Caco-2 (cell line): ENCODE results near the gene VPS9D1. TPM values are rescaled to one million over a fixed set of nuclear protein-coding genes. Genes with fewer than 3 reads are reported as not detected.

Source experiments
- BruUV-seq: library from RNA; stranded (reverse); fragments of 400-500 nt; replicated peaks from 2 replicates; lab custom pipeline; 2021; lab: Mats Ljungman, UMichigan
- CTCF ChIA-PET: fragments of 300-600 bp; sonication (Branson Sonifier 250); formaldehyde crosslinking; loops from one replicate; lab custom pipeline; 2022; ENCODE audit warnings: antibody characterized with exemption; lab: Charles Lee
- POLR2A ChIA-PET: fragments of 300-600 bp; sonication (Branson Sonifier 250); formaldehyde crosslinking; loops from one replicate; lab custom pipeline; 2022; ENCODE audit warnings: antibody characterized with exemption; lab: Charles Lee
- DNase-seq, 2 experiments: peaks; one replicate each; pipeline versions ENCODE4 v3.0.0 to v3.0.0-alpha.2; 2020 to 2022
- H3K27me3 ChIP-seq: replicated peaks from 2 replicates; pipeline ENCODE4 v1.6.0; 2011; ENCODE audit warnings: low read length; ENCODE audit not compliant: control insufficient read depth, insufficient read depth
- H3K36me3 ChIP-seq: 2 replicates; pipeline ENCODE4 v1.5.1; 2011; ENCODE audit warnings: low read length; ENCODE audit not compliant: control insufficient read depth, insufficient read depth
- H3K4me1 ChIP-seq: fragments of 250-450 bp; sonication (Bioruptor Pico); 2 replicates; pipeline ENCODE4 v1.5.1; 2020; ENCODE audit warnings: mild to moderate bottlenecking
- H3K4me3 ChIP-seq: 2 replicates; pipeline ENCODE4 v1.5.1; 2011; ENCODE audit warnings: low read depth, mild to moderate bottlenecking, control low read depth, low read length
- H3K9me3 ChIP-seq: fragments of 250-450 bp; sonication (Bioruptor Pico); 2 replicates; pipeline ENCODE4 v1.5.1; 2020; ENCODE audit warnings: mild to moderate bottlenecking, moderate library complexity
- H3K27ac Mint-ChIP-seq: one replicate; pipeline ENCODE4 v1.8.0; 2022; ENCODE audit warnings: mixed read lengths; ENCODE audit not compliant: unreplicated experiment
- H3K27me3 Mint-ChIP-seq: one replicate; pipeline ENCODE4 v1.8.0; 2022; ENCODE audit warnings: mixed read lengths; ENCODE audit not compliant: insufficient read depth, unreplicated experiment
- H3K36me3 Mint-ChIP-seq: one replicate; pipeline ENCODE4 v1.8.0; 2022; ENCODE audit warnings: mild to moderate bottlenecking, mixed read lengths; ENCODE audit not compliant: insufficient read depth, unreplicated experiment
- H3K4me1 Mint-ChIP-seq: one replicate; pipeline ENCODE4 v1.8.0; 2022; ENCODE audit warnings: low read depth, mixed read lengths; ENCODE audit not compliant: unreplicated experiment
- H3K4me3 Mint-ChIP-seq: one replicate; pipeline ENCODE4 v1.8.0; 2022; ENCODE audit warnings: mild to moderate bottlenecking, moderate library complexity, mixed read lengths; ENCODE audit not compliant: unreplicated experiment
- H3K9me3 Mint-ChIP-seq: one replicate; pipeline ENCODE4 v1.8.0; 2022; ENCODE audit warnings: mixed read lengths; ENCODE audit not compliant: unreplicated experiment
- CTCF ChIP-seq, 2 experiments: fragments of 200-600 bp in 1 of 2; IDR thresholded peaks; 1 replicate in 1 of 2; 2 replicates in 1 of 2; pipeline versions ENCODE4 v1.5.1 to v1.8.0; 2011 to 2022; ENCODE audit warnings: antibody characterized with exemption in 1 of 2, control low read depth in 1 of 2, inconsistent platforms in 1 of 2, low read depth in 1 of 2, low read length in 1 of 2, mild to moderate bottlenecking in 1 of 2, moderate library complexity in 1 of 2; ENCODE audit not compliant: insufficient read depth in 1 of 2, severe bottlenecking in 1 of 2, unreplicated experiment in 1 of 2
- intact Hi-C: fragments of 100-400 bp; cut with micrococcal nuclease; formaldehyde crosslinking; loops from one replicate; pipeline ENCODE4 v1.10.0; 2022; ENCODE audit not compliant: unreplicated experiment
- total RNA-seq: library from RNA; stranded (reverse); gene quantifications from 2 replicates; pipeline ENCODE4 v1.2.3, GENCODE V29; 2022

The VPS9D1 gene
- total RNA-seq, 1 experiment from 2014 or later: 6.3 TPM

GRCh38 chr16:89732142-89732917 lies 11.6 kb upstream of the VPS9D1 start:
- DNase-seq: no peak
- TF ChIP-seq CTCF (IDR thresholded peaks at IDR 0.05; ENCODE audit: insufficient read depth in 1 of 2, low read depth in 1 of 2, low read length in 1 of 2, severe bottlenecking in 1 of 2, unreplicated experiment in 1 of 2): no peak
- ChIA-PET POLR2A (no interaction called here), CTCF (interaction anchor here (0.5 kb wide), 1 partner anchor 1296 kb away, joined by 4 read pairs; no protein-coding TSS in a partner anchor)
- Mint-ChIP-seq H3K27me3 (no peaks in the 10 kb centered on the region), H3K9me3 (no peaks in the 10 kb centered on the region), H3K36me3 (peaks cover 98% of the 10 kb centered on the region), H3K4me3 (peak overlapping the region; percentile 30), H3K27ac (peak overlapping the region; percentile 69), H3K4me1 (no peaks in the 10 kb centered on the region)
- Histone ChIP-seq H3K4me1 (no peaks in the 10 kb centered on the region), H3K36me3 (peaks cover 5% of the 10 kb centered on the region), H3K4me3 (no peak overlapping the region), H3K27me3 (no peaks in the 10 kb centered on the region), H3K9me3 (no peaks in the 10 kb centered on the region)
- intact Hi-C loops: no loop called here
- BruUV-seq: no TSS peak

DNA sequence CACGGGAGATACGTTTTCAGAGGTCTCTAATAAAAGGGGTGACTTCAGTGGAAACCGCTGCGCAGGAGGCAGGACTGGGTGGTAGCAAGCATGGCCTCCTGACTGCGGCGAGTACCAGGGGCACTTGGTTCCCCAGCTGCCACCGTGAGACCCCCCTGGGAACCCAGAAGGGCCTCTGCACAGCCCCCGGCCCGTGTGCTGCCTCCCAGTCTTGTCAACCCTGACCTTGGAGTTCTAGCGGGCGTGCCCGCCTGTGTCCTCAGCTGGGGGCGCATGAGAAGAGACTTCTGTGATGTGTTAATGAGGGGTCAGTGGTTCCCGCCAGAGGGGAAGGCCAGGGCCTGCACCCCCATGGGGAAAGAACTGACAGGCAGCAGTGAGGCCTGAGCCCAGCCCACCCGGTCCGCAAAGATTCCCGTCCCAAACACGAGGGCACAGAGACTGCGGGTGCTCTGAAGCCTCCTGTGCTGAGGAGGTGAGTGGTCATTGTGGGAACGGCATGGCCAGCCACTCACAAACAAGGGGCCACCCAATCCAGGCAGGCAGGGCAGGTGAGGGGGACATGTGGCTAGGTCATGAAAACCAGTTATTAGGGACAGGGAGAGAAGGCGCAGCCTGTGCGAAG lies 10.0 kb upstream of the VPS9D1 start:
- H3K4me3 ChIP-seq: no peak overlapping the region
- Mint-ChIP-seq H3K27me3 (no peaks in the 10 kb centered on the region), H3K36me3 (peaks cover 89% of the 10 kb centered on the region), H3K4me1 (no peaks in the 10 kb centered on the region), H3K9me3 (no peaks in the 10 kb centered on the region), H3K4me3 (no peak overlapping the region), H3K27ac (peak overlapping the region; percentile 39)
- intact Hi-C loops: no loop called here
- peaks cover 3% of the 10 kb centered on the region for H3K36me3 ChIP-seq
- no peaks in the 10 kb centered on the region for H3K27me3 ChIP-seq
- POLR2A ChIA-PET: no interaction called here
- CTCF ChIA-PET: no interaction called here
- no TSS peak for BruUV-seq
- DNase-seq: no peak
- H3K4me1 ChIP-seq: no peaks in the 10 kb centered on the region
- no peaks in the 10 kb centered on the region for H3K9me3 ChIP-seq
- no peak for TF ChIP-seq CTCF (IDR thresholded peaks at IDR 0.05; ENCODE audit: insufficient read depth in 1 of 2, low read depth in 1 of 2, low read length in 1 of 2, severe bottlenecking in 1 of 2, unreplicated experiment in 1 of 2)

DNA sequence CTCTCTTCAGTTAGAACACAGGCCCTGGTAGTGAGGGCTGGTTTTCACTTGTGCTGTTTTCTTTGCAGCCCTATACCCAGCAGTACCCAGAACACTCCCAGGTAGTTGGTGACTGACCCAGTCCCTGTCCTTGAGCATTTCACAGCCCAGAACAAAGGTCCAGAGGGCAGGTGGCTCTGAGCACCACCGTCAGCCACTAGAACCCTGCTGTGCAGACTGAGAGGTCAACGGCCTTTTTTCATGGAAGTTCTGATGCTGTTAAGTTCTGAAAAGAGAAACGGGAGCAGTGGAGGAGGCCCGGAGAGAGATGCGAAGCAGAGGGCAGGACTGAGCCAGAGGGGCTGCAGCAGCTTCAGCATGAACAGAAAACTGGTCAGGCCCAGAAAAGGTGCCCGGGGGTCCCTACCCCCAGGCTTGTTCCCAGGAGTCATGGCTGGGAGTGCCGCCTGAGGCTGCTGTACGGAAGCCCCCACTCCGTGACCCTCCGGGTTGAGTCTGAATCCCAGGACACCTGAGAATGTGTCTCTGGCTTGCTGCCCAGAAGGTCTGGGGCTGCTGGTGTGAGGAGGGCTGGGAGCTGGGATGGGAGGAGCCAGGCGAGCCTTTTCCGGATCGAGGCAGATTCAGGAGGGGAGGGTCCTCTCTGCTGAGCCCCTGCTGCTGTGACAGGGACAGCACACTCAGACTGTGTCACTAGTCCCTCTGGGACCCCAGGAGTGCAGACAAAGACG lies 9.3 kb upstream of the VPS9D1 start:
- ChIA-PET CTCF (interaction anchor here (1.0 to 1.4 kb wide), 2 partner anchors 9 to 131 kb away, joined by 3 to 4 read pairs; partner anchors contain the start of gene VPS9D1), POLR2A (no interaction called here)
- H3K9me3 Mint-ChIP-seq: no peaks in the 10 kb centered on the region
- H3K4me3 Mint-ChIP-seq: no peak overlapping the region
- no peak for TF ChIP-seq CTCF (IDR thresholded peaks at IDR 0.05; ENCODE audit: insufficient read depth in 1 of 2, low read depth in 1 of 2, low read length in 1 of 2, severe bottlenecking in 1 of 2, unreplicated experiment in 1 of 2)
- Histone ChIP-seq H3K4me3 (no peak overlapping the region), H3K4me1 (no peaks in the 10 kb centered on the region), H3K27me3 (no peaks in the 10 kb centered on the region), H3K36me3 (peaks cover 3% of the 10 kb centered on the region), H3K9me3 (no peaks in the 10 kb centered on the region)
- BruUV-seq: no TSS peak
- H3K27me3 Mint-ChIP-seq: no peaks in the 10 kb centered on the region
- peaks cover 82% of the 10 kb centered on the region for H3K36me3 Mint-ChIP-seq
- no peaks in the 10 kb centered on the region for H3K4me1 Mint-ChIP-seq
- intact Hi-C loops: no loop called here
- H3K27ac Mint-ChIP-seq: peak overlapping the region; percentile 39
- DNase-seq: no peak
